K562 (cell line): ENCODE data around the gene GTF3C4.

Source experiments
- BACH1 ChIP-seq: fragments of 200-800 bp; sonication (Bioruptor generic); IDR thresholded peaks from 2 replicates; pipeline ENCODE4 v1.6.1; 2016; ENCODE audit warnings: missing genetic modification characterization, missing compliant biosample characterization
- CEBPG ChIP-seq, 3 experiments: fragments of 200-800 bp in 1 of 3; sonication (Bioruptor generic) in 1 of 3; sonication (generic) in 1 of 3; formaldehyde crosslinking in 1 of 3; IDR thresholded peaks in 2 of 3; conservative IDR thresholded peaks in 1 of 3; 2 replicates each; pipeline versions ENCODE4 v1.6.1 to v1.8.0; 2016 to 2022; ENCODE audit warnings: missing compliant biosample characterization in 2 of 3, missing genetic modification characterization in 2 of 3, mild to moderate bottlenecking in 1 of 3, missing genetic modification reagents in 1 of 3
- CTCF ChIP-seq, 3 experiments: IDR thresholded peaks in 2 of 3; conservative IDR thresholded peaks in 1 of 3; 2 replicates each; pipeline ENCODE4 v1.5.1; 2011 to 2012; ENCODE audit warnings: low read length in 3 of 3, mild to moderate bottlenecking in 3 of 3, control low read depth in 2 of 3, improper control_type of control experiment in 1 of 3, inconsistent platforms in 1 of 3, low read depth in 1 of 3, mixed read lengths in 1 of 3, moderate library complexity in 1 of 3; ENCODE audit not compliant: insufficient read depth in 2 of 3
- DPF2 ChIP-seq: fragments of 450-650 bp; IDR thresholded peaks from 2 replicates; pipeline ENCODE4 v1.6.1; 2016
- ELF1 ChIP-seq: fragments of 200-800 bp; sonication (Bioruptor generic); IDR thresholded peaks from 2 replicates; pipeline ENCODE4 v1.6.1; 2016; ENCODE audit warnings: missing genetic modification characterization, missing compliant biosample characterization
- NFIC ChIP-seq: fragments of 450-650 bp; IDR thresholded peaks from 2 replicates; pipeline ENCODE4 v1.6.1; 2017; ENCODE audit warnings: mild to moderate bottlenecking, inconsistent platforms
- PHF8 ChIP-seq: fragments of 200-600 bp; sonication (generic); IDR thresholded peaks from 2 replicates; pipeline ENCODE4 v1.6.1; 2012; ENCODE audit warnings: mixed run types, mild to moderate bottlenecking, inconsistent platforms, low read length, moderate library complexity, borderline replicate concordance
- POLR2A ChIP-seq: fragments of 450-650 bp; conservative IDR thresholded peaks from 2 replicates; pipeline ENCODE4 v1.6.1; 2016
- TAF1 ChIP-seq: IDR thresholded peaks from 2 replicates; pipeline ENCODE4 v1.6.1; 2011; ENCODE audit warnings: mild to moderate bottlenecking, low read length, moderate library complexity; ENCODE audit not compliant: insufficient read depth, control insufficient read depth, severe bottlenecking; ENCODE audit errors: extremely low read depth
- U2AF2 ChIP-seq: fragments of 200-400 bp; formaldehyde crosslinking; optimal IDR thresholded peaks from 2 replicates; pipeline ENCODE3; 2017; ENCODE audit warnings: low read depth, mild to moderate bottlenecking, low read length
- ZFX ChIP-seq: sonication (generic); formaldehyde crosslinking; IDR thresholded peaks from 2 replicates; pipeline ENCODE4 v1.8.0; 2022; ENCODE audit warnings: mild to moderate bottlenecking, missing genetic modification reagents, moderate library complexity
- TF ChIP-seq, protein P1 (sequence below), 2 experiments: fragments of 250-450 bp in 1 of 2; fragments of 450-650 bp in 1 of 2; sonication (Bioruptor Pico) in 1 of 2; IDR thresholded peaks; 2 replicates each; pipeline versions ENCODE4 v1.6.1 to v1.8.0; 2016 to 2021; ENCODE audit warnings: mild to moderate bottlenecking in 2 of 2, moderate library complexity in 2 of 2, missing compliant biosample characterization in 1 of 2, missing genetic modification characterization in 1 of 2
- TF ChIP-seq, protein P2 (sequence below): fragments of 450-650 bp; IDR thresholded peaks from 2 replicates; pipeline ENCODE4 v1.6.1; 2016; ENCODE audit warnings: antibody characterized with exemption
- TF ChIP-seq, protein P3 (sequence below): fragments of 250-450 bp; sonication (Bioruptor Pico); IDR thresholded peaks from 2 replicates; pipeline ENCODE4 v1.4.0; 2020; ENCODE audit warnings: mild to moderate bottlenecking, moderate library complexity

- no peak for TF ChIP-seq POLR2A
- TF ChIP-seq, protein P1, sequence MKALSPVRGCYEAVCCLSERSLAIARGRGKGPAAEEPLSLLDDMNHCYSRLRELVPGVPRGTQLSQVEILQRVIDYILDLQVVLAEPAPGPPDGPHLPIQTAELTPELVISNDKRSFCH (CRISPR knock-in tag; IDR thresholded peaks at IDR 0.05): no peak
- TF ChIP-seq, protein P1 (tag; IDR thresholded peaks at IDR 0.05): no peak
- TF ChIP-seq ELF1: no peak
- no peak for TF ChIP-seq NFIC
- TF ChIP-seq BACH1 (tag): no peak
- TF ChIP-seq, protein P2, sequence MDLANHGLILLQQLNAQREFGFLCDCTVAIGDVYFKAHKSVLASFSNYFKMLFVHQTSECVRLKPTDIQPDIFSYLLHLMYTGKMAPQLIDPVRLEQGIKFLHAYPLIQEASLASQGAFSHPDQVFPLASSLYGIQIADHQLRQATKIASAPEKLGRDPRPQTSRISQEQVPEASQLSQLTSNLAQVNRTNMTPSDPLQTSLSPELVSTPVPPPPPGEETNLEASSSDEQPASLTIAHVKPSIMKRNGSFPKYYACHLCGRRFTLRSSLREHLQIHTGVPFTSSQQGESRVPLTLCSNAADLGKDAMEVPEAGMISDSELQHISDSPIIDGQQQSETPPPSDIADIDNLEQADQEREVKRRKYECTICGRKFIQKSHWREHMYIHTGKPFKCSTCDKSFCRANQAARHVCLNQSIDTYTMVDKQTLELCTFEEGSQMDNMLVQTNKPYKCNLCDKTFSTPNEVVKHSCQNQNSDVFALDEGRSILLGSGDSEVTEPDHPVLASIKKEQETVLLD: no peak
- TF ChIP-seq TAF1: no peak
- no peak for TF ChIP-seq PHF8
- TF ChIP-seq ZFX (CRISPR knock-in tag): no peak
- TF ChIP-seq CEBPG (CRISPR knock-in tag; IDR thresholded peaks at IDR 0.05): no peak
- TF ChIP-seq CEBPG (tag; conservative IDR thresholded peaks at IDR 0.05 in 1 of 2, IDR thresholded peaks at IDR 0.05 in 1 of 2): no peak
- TF ChIP-seq DPF2: no peak
- TF ChIP-seq CTCF (IDR thresholded peaks at IDR 0.05 in 2 of 3, conservative IDR thresholded peaks at IDR 0.05 in 1 of 3; ENCODE audit: insufficient read depth in 2 of 3, low read depth in 1 of 3, low read length in 3 of 3): no peak
- TF ChIP-seq, protein P3, sequence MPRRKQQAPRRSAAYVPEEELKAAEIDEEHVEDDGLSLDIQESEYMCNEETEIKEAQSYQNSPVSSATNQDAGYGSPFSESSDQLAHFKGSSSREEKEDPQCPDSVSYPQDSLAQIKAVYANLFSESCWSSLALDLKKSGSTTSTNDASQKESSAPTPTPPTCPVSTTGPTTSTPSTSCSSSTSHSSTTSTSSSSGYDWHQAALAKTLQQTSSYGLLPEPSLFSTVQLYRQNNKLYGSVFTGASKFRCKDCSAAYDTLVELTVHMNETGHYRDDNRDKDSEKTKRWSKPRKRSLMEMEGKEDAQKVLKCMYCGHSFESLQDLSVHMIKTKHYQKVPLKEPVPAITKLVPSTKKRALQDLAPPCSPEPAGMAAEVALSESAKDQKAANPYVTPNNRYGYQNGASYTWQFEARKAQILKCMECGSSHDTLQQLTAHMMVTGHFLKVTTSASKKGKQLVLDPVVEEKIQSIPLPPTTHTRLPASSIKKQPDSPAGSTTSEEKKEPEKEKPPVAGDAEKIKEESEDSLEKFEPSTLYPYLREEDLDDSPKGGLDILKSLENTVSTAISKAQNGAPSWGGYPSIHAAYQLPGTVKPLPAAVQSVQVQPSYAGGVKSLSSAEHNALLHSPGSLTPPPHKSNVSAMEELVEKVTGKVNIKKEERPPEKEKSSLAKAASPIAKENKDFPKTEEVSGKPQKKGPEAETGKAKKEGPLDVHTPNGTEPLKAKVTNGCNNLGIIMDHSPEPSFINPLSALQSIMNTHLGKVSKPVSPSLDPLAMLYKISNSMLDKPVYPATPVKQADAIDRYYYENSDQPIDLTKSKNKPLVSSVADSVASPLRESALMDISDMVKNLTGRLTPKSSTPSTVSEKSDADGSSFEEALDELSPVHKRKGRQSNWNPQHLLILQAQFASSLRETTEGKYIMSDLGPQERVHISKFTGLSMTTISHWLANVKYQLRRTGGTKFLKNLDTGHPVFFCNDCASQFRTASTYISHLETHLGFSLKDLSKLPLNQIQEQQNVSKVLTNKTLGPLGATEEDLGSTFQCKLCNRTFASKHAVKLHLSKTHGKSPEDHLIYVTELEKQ (CRISPR knock-in tag): no peak
- no peak for TF ChIP-seq U2AF2
These were observed 42.7 kb upstream of the GTF3C4 start for GRCh38 chr9:132627594-132627993.
